GM18951 (cell line): Measurements from ENCODE around the gene WDR38.

Experiments
- POLR2A ChIP-seq: IDR thresholded peaks from 4 replicates; pipeline ENCODE4 v1.6.1; 2011; ENCODE audit warnings: mild to moderate bottlenecking; ENCODE audit not compliant: insufficient read length, insufficient read depth; ENCODE audit errors: extremely low read depth
- in situ Hi-C: fragments of 300-500 bp; cut with MboI; formaldehyde crosslinking; loops from one replicate; pipeline ENCODE4 v1.12.0; 2022; ENCODE audit warnings: low sequenced_read_pairs, mixed read lengths, inconsistent platforms; ENCODE audit not compliant: unreplicated experiment

Gene WDR38

GRCh38 chr9:124852829-124853531, at the start of gene WDR38:
Gene WDR38 (plus strand): TSS chr9:124853460. CDS start chr9:124853532, 72 bp downstream.
- TF ChIP-seq POLR2A: no peak
- in situ Hi-C loops: no loop called here

- in situ Hi-C loops: no loop called here
- no peak for TF ChIP-seq POLR2A
Observed at GRCh38 chr9:124803911-124804310, 49.3 kb upstream of the WDR38 start.

GRCh38 chr9:124805186-124805585, 48.1 kb upstream of the WDR38 start:
- TF ChIP-seq POLR2A: no peak
- in situ Hi-C loops: no loop called here

- TF ChIP-seq POLR2A: no peak
- in situ Hi-C loops: no loop called here
Observed at GRCh38 chr9:124808246-124808956, 44.9 kb upstream of the WDR38 start.

GRCh38 chr9:124809211-124809610, 44.0 kb upstream of the WDR38 start:
- TF ChIP-seq POLR2A: no peak
- in situ Hi-C loops: no loop called here

GRCh38 chr9:124809741-124810500, 43.3 kb upstream of the WDR38 start:
- in situ Hi-C loops: no loop called here

GRCh38 chr9:124810663-124811355, 42.5 kb upstream of the WDR38 start:
- in situ Hi-C loops: no loop called here
- TF ChIP-seq POLR2A: no peak

More at GRCh38 chr9:124809741-124810500, 43.3 kb upstream of the WDR38 start:
- no peak for TF ChIP-seq POLR2A

- in situ Hi-C loops: no loop called here
- no peak for TF ChIP-seq POLR2A
Observed at GRCh38 chr9:124812441-124812876, 40.8 kb upstream of the WDR38 start.

GRCh38 chr9:124813041-124813440, 40.2 kb upstream of the WDR38 start:
- TF ChIP-seq POLR2A: no peak
- in situ Hi-C loops: no loop called here

- in situ Hi-C loops: no loop called here
- no peak for TF ChIP-seq POLR2A
Observed at GRCh38 chr9:124813501-124814163, 39.6 kb upstream of the WDR38 start.

- no peak for TF ChIP-seq POLR2A
- in situ Hi-C loops: no loop called here
Observed at GRCh38 chr9:124814164-124814535, 39.1 kb upstream of the WDR38 start.

GRCh38 chr9:124815601-124816000, 37.7 kb upstream of the WDR38 start:
- in situ Hi-C loops: no loop called here
- TF ChIP-seq POLR2A: no peak
